Neural cell (in vitro differentiated cells): Measurements from ENCODE around the gene HEG1. TPM values are rescaled to one million over a fixed set of nuclear protein-coding genes. Genes with fewer than 3 reads are reported as not detected.

Source experiments
- H2AFZ ChIP-seq: fragments of 200-600, 300-800 bp; sonication (generic), shearing (Covaris generic); 2 replicates; pipeline ENCODE4 v1.6.0; 2014; ENCODE audit warnings: low read depth, mild to moderate bottlenecking, antibody characterized with exemption, low read length, moderate library complexity
- H3F3A ChIP-seq: fragments of 200-600 bp; shearing (Covaris generic); 2 replicates; pipeline ENCODE4 v1.6.1; 2016; ENCODE audit warnings: mild to moderate bottlenecking, moderate library complexity, mixed read lengths, antibody characterized with exemption, low read length; ENCODE audit not compliant: insufficient read depth, poor library complexity, severe bottlenecking
- H3K27ac ChIP-seq: fragments of 200-600, 300-800 bp; sonication (generic), shearing (Covaris generic); 2 replicates; pipeline ENCODE4 v1.5.1; 2014; ENCODE audit warnings: mild to moderate bottlenecking, low read length, moderate library complexity
- H3K27me3 ChIP-seq: fragments of 300-800, 200-600 bp; sonication (generic), shearing (Covaris generic); 2 replicates; pipeline ENCODE4 v1.6.0; 2014; ENCODE audit warnings: mild to moderate bottlenecking, low read depth, low read length, moderate library complexity; ENCODE audit not compliant: insufficient read depth
- H3K36me3 ChIP-seq: fragments of 300-800, 200-600 bp; sonication (generic), shearing (Covaris generic); 2 replicates; pipeline ENCODE4 v1.5.1; 2014; ENCODE audit warnings: mild to moderate bottlenecking, antibody characterized with exemption, low read length, moderate library complexity; ENCODE audit not compliant: insufficient read depth
- H3K4me2 ChIP-seq: fragments of 300-800, 200-600 bp; sonication (generic), shearing (Covaris generic); 2 replicates; pipeline ENCODE4 v1.6.0; 2014; ENCODE audit warnings: mild to moderate bottlenecking, low read length
- H3K4me3 ChIP-seq: fragments of 300-800, 200-600 bp; sonication (generic), shearing (Covaris generic); 2 replicates; pipeline ENCODE4 v1.5.1; 2014; ENCODE audit warnings: mild to moderate bottlenecking, low read length, moderate library complexity
- H3K79me2 ChIP-seq: fragments of 200-600 bp; shearing (Covaris generic); replicated peaks from 2 replicates; pipeline ENCODE4 v1.6.0; 2014; ENCODE audit warnings: mild to moderate bottlenecking, low read length, moderate library complexity; ENCODE audit not compliant: insufficient read depth
- H3K9ac ChIP-seq: fragments of 300-800, 200-600 bp; sonication (generic), shearing (Covaris generic); 2 replicates; pipeline ENCODE4 v1.6.1; 2016; ENCODE audit warnings: mild to moderate bottlenecking, low read length, mixed read lengths
- H3K9me2 ChIP-seq: fragments of 200-600 bp; shearing (Covaris generic); 2 replicates; pipeline ENCODE4 v1.6.1; 2016; ENCODE audit warnings: mild to moderate bottlenecking, low read length, mixed read lengths; ENCODE audit not compliant: insufficient read depth
- H3K9me3 ChIP-seq: fragments of 200-600, 300-800 bp; sonication (generic), shearing (Covaris generic); 2 replicates; pipeline ENCODE4 v1.6.1; 2016; ENCODE audit warnings: mild to moderate bottlenecking, mixed run types, low read length, moderate library complexity, mixed read lengths
- H4K20me1 ChIP-seq: fragments of 200-600 bp; shearing (Covaris generic); 2 replicates; pipeline ENCODE4 v1.6.1; 2016; ENCODE audit warnings: mild to moderate bottlenecking, mixed run types; ENCODE audit not compliant: insufficient read depth
- CTCF ChIP-seq: fragments of 450-650 bp; IDR thresholded peaks from 2 replicates; pipeline ENCODE4 v1.5.1; 2014; ENCODE audit warnings: antibody characterized with exemption, mild to moderate bottlenecking, moderate library complexity; ENCODE audit not compliant: poor library complexity, severe bottlenecking
- EP300 ChIP-seq: fragments of 450-650 bp; conservative IDR thresholded peaks from 2 replicates; pipeline ENCODE4 v1.6.1; 2014; ENCODE audit warnings: antibody characterized with exemption, mild to moderate bottlenecking, moderate library complexity; ENCODE audit not compliant: poor library complexity, severe bottlenecking
- EZH2 ChIP-seq: fragments of 200-600, 300-800 bp; shearing (Covaris generic), sonication (generic); IDR thresholded peaks from 2 replicates; pipeline ENCODE4 v1.6.1; 2014; ENCODE audit warnings: antibody characterized with exemption, low read length, borderline replicate concordance, mild to moderate bottlenecking; ENCODE audit not compliant: insufficient read depth, poor library complexity, severe bottlenecking
- MXI1 ChIP-seq: fragments of 450-650 bp; conservative IDR thresholded peaks from 2 replicates; pipeline ENCODE4 v1.6.1; 2014; ENCODE audit warnings: antibody characterized with exemption, mild to moderate bottlenecking; ENCODE audit not compliant: poor library complexity, severe bottlenecking
- POLR2AphosphoS5 ChIP-seq: IDR thresholded peaks from 2 replicates; pipeline ENCODE4 v1.6.1; 2012
- RAD21 ChIP-seq: fragments of 450-650 bp; conservative IDR thresholded peaks from 2 replicates; pipeline ENCODE4 v1.6.1; 2014; ENCODE audit warnings: antibody characterized with exemption, mild to moderate bottlenecking, moderate library complexity
- REST ChIP-seq: IDR thresholded peaks from 2 replicates; pipeline ENCODE4 v1.6.1; 2012; ENCODE audit warnings: borderline replicate concordance
- SMC3 ChIP-seq: fragments of 450-650 bp; conservative IDR thresholded peaks from 2 replicates; pipeline ENCODE4 v1.6.1; 2014; ENCODE audit warnings: antibody characterized with exemption, mild to moderate bottlenecking, moderate library complexity; ENCODE audit not compliant: poor library complexity
- TAF1 ChIP-seq: IDR thresholded peaks from 2 replicates; pipeline ENCODE4 v1.6.1; 2012; ENCODE audit warnings: low read depth
- polyA plus RNA-seq: library from polyadenylated mRNA; depleted of rRNA; stranded (reverse); fragments of >200 nt; gene quantifications from 2 replicates; pipeline ENCODE4 v1.2.3, GENCODE V29; 2014

HEG1 gene
- polyA plus RNA-seq, 1 donor from 2014 or later, result 0.48 TPM

GRCh38 chr3:124972457-124972856, 83.3 kb downstream of the HEG1 start:
- Histone ChIP-seq H3K9ac (no peak overlapping the region), H3K4me2 (no peak overlapping the region), H3K9me2 (no peaks in the 10 kb centered on the region), H3K27ac (no peak overlapping the region), H2AFZ (no peak overlapping the region), H3K9me3 (no peaks in the 10 kb centered on the region), H3K79me2 (no peaks in the 10 kb centered on the region), H3K36me3 (no peaks in the 10 kb centered on the region), H3K4me3 (no peak overlapping the region), H3K27me3 (no peaks in the 10 kb centered on the region), H4K20me1 (no peaks in the 10 kb centered on the region), H3F3A (no peaks in the 10 kb centered on the region)
- TF ChIP-seq RAD21 (no peak), POLR2AphosphoS5 (no peak), EP300 (no peak), SMC3 (no peak), MXI1 (no peak), CTCF (no peak), TAF1 (no peak), REST (no peak), EZH2 (no peak)

GRCh38 chr3:124969963-124970722, 85.7 kb downstream of the HEG1 start:
- Histone ChIP-seq H3K36me3 (no peaks in the 10 kb centered on the region), H3K27ac (no peak overlapping the region), H3K9ac (no peak overlapping the region), H3K79me2 (no peaks in the 10 kb centered on the region), H3K27me3 (no peaks in the 10 kb centered on the region), H2AFZ (no peak overlapping the region), H3K4me3 (no peak overlapping the region), H3K4me2 (no peak overlapping the region), H3K9me3 (no peaks in the 10 kb centered on the region), H3K9me2 (no peaks in the 10 kb centered on the region), H4K20me1 (no peaks in the 10 kb centered on the region), H3F3A (no peaks in the 10 kb centered on the region)
- TF ChIP-seq SMC3 (no peak), MXI1 (no peak), EP300 (no peak), RAD21 (no peak), EZH2 (no peak), TAF1 (no peak), CTCF (no peak), REST (no peak), POLR2AphosphoS5 (no peak)
